K562 (cell line): ENCODE measurements around the gene GMPR. TPM values are rescaled to one million over a fixed set of nuclear protein-coding genes. Genes with fewer than 3 reads are reported as not detected.
A peak's percentile ranks its signal among the peaks of the same experiment; 100 is the strongest.

Experiments used
- ARID4B ChIP-seq: sonication (generic); formaldehyde crosslinking; IDR thresholded peaks from 2 replicates; pipeline ENCODE4 v1.8.0; 2022; ENCODE audit warnings: mild to moderate bottlenecking, missing genetic modification reagents
- CEBPB ChIP-seq: fragments of 450-650 bp; IDR thresholded peaks from 2 replicates; pipeline ENCODE4 v1.6.1; 2016; ENCODE audit warnings: missing genetic modification characterization, missing compliant biosample characterization
- DACH1 ChIP-seq: fragments of 450-650 bp; IDR thresholded peaks from 2 replicates; pipeline ENCODE4 v1.6.1; 2018; ENCODE audit not compliant: partially characterized antibody
- EHMT2 ChIP-seq: fragments of 450-650 bp; IDR thresholded peaks from 2 replicates; pipeline ENCODE4 v1.6.1; 2018; ENCODE audit warnings: antibody characterized with exemption
- ETV1 ChIP-seq: fragments of 450-650 bp; conservative IDR thresholded peaks from 2 replicates; pipeline ENCODE4 v1.6.1; 2016; ENCODE audit warnings: missing genetic modification characterization, control low read depth, low read depth, missing compliant biosample characterization
- JUND ChIP-seq, 2 experiments: IDR thresholded peaks; 2 replicates in 1 of 2; 3 replicates in 1 of 2; pipeline ENCODE4 v1.6.1; 2011; ENCODE audit warnings: borderline replicate concordance in 2 of 2, low read depth in 2 of 2, low read length in 2 of 2, improper control_type of control experiment in 1 of 2, missing biosample characterization in 1 of 2, missing genetic modification characterization in 1 of 2, missing genetic modification reagents in 1 of 2
- MCM7 ChIP-seq, 2 experiments: fragments of 450-650 bp; IDR thresholded peaks; 2 replicates each; pipeline ENCODE4 v1.6.1; 2016 to 2018
- MNT ChIP-seq, 2 experiments: fragments of 450-650 bp; conservative IDR thresholded peaks; 2 replicates each; pipeline ENCODE4 v1.6.1; 2017; ENCODE audit warnings: mild to moderate bottlenecking in 2 of 2, moderate library complexity in 2 of 2
- MTA2 ChIP-seq: fragments of 450-650 bp; IDR thresholded peaks from 2 replicates; pipeline ENCODE4 v1.6.1; 2016; ENCODE audit warnings: low read depth
- PKNOX1 ChIP-seq: fragments of 450-650 bp; IDR thresholded peaks from 2 replicates; pipeline ENCODE4 v1.6.1; 2016
- RFX1 ChIP-seq: fragments of 450-650 bp; IDR thresholded peaks from 2 replicates; pipeline ENCODE4 v1.6.1; 2016; ENCODE audit warnings: mild to moderate bottlenecking, moderate library complexity
- SETDB1 ChIP-seq: IDR thresholded peaks from one replicate; pipeline ENCODE4 v1.6.1; 2012; ENCODE audit warnings: low read length, control low read depth, inconsistent platforms
- TOE1 ChIP-seq, 2 experiments: fragments of 450-650 bp in 1 of 2; sonication (generic) in 1 of 2; formaldehyde crosslinking in 1 of 2; IDR thresholded peaks; 2 replicates each; pipeline versions ENCODE4 v1.7.1 to v1.8.0; 2016 to 2022; ENCODE audit warnings: borderline replicate concordance in 2 of 2, mild to moderate bottlenecking in 2 of 2, antibody characterized with exemption in 1 of 2, inconsistent platforms in 1 of 2, low read depth in 1 of 2, missing genetic modification reagents in 1 of 2, moderate library complexity in 1 of 2
- ZFP1 ChIP-seq: fragments of 450-650 bp; formaldehyde crosslinking; IDR thresholded peaks from 2 replicates; pipeline ENCODE4 v1.4.0; 2020; ENCODE audit warnings: mild to moderate bottlenecking, mixed read lengths
- ZNF444 ChIP-seq: fragments of 250-450 bp; sonication (Bioruptor Pico); IDR thresholded peaks from 2 replicates; pipeline ENCODE4 v1.4.0; 2020; ENCODE audit warnings: mild to moderate bottlenecking, moderate library complexity
- polyA plus RNA-seq, 8 experiments: library from polyadenylated mRNA; depleted of rRNA in 4 of 8; stranded (reverse) in 5 of 8; unstranded in 3 of 8; fragments of >200 nt; fragmentation: Nextera tagmentation in 2 of 8; fragmentation: Illumina TruSeq in 1 of 8; extraction: Ambion mirVana in 2 of 8; extraction: Trizol in 1 of 8; gene quantifications; 2 replicates each; pipeline versions ENCODE4 v1.2.1 to v1.2.3, GENCODE V29; 2011 to 2014; ENCODE audit warnings: inconsistent platforms in 1 of 8, missing spikeins in 1 of 8
- total RNA-seq, 7 experiments: library from RNA; depleted of rRNA in 6 of 7; stranded (reverse); fragments of >200 nt in 6 of 7; fragmentation: Illumina TruSeq in 2 of 7; extraction: Trizol in 2 of 7; gene quantifications; 2 replicates each; pipeline versions ENCODE4 v1.2.1 to v1.2.3, GENCODE V29; 2011 to 2021; ENCODE audit warnings: low replicate concordance in 1 of 7
- TF ChIP-seq, protein P1 (sequence below), 2 experiments: fragments of 450-650 bp; IDR thresholded peaks; 2 replicates each; pipeline ENCODE4 v1.6.1; 2016
- TF ChIP-seq, protein P2 (sequence below): sonication (generic); formaldehyde crosslinking; IDR thresholded peaks from 2 replicates; pipeline ENCODE4 v1.9.0; 2022; ENCODE audit warnings: mild to moderate bottlenecking, missing genetic modification reagents

The GMPR gene
- total and polyA plus RNA-seq, 9 of the 15 experiments (the other 6 are each of a cell fraction or from before 2014, with no cell fraction given): 34.6 to 83.7 (median 49.8) TPM

DNA sequence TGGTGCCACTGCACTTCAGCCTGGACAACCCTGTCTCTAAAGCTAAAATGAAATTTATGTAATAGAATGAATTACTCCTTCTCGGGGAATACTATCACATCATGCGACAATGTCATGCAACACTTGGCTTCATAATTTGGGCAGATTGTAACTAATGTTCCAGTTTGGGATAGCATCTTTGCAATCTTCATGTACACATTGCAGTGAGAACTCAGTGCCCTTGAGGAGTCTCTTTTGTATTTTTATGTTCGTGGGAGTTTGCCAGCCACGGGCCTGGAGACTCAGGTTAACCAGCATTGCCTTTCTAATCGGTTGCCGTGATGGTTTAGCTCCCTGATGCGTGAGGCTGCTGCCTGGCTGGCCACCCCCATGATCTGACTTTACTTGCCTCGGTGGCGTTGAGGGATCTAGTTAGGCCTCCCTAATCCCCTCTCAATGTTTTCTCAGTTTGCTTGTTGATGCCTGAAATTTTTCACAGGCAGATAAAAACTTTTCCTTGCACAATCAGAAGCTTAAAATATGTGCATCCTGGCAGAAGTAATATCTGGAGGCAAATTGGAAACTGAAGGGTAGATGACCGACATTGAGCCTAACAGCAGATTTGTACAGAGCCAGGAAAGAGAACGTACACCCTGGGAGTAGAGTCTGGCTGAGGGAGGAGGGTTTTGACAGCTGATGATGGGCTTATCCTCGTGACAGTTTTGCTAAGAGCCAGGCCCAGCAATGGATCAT, 2.4 kb downstream of the GMPR start (continued):
- TF ChIP-seq ARID4B (CRISPR knock-in tag) (0 out of 2 replicates have a peak, but pooled peaks have one; percentile 33), PKNOX1 (peak; percentile 84), ZNF444 (CRISPR knock-in tag) (no peak), ETV1 (tag) (0 out of 2 replicates have a peak, but pooled peaks have one; percentile 25), EHMT2 (0 out of 2 replicates have a peak, but pooled peaks have one; percentile 38), MCM7 (IDR thresholded peaks at IDR 0.05) (no peak), ZFP1 (no peak), MNT (conservative IDR thresholded peaks at IDR 0.05) (peak; percentile 55 to 76), RFX1 (no peak), TOE1 (IDR thresholded peaks at IDR 0.05; ENCODE audit: borderline replicate concordance) (peak; percentile 53; the same call in 1 of the 2 replicates), TOE1 (CRISPR knock-in tag; IDR thresholded peaks at IDR 0.05; ENCODE audit: borderline replicate concordance, low read depth) (no peak), CEBPB (tag) (peak; percentile 25; the same call in 1 of the 2 replicates), DACH1 (peak; percentile 36), SETDB1 (no peak), MTA2 (0 out of 2 replicates have a peak, but pooled peaks have one; percentile 20), JUND (IDR thresholded peaks at IDR 0.05; ENCODE audit: borderline replicate concordance, low read depth, low read length) (0 out of 2 replicates have a peak, but pooled peaks have one; percentile 29), JUND (tag; IDR thresholded peaks at IDR 0.05; ENCODE audit: borderline replicate concordance, low read depth, low read length) (peak; percentile 57; the same call in 1 of the 3 replicates)
- TF ChIP-seq, protein P1, sequence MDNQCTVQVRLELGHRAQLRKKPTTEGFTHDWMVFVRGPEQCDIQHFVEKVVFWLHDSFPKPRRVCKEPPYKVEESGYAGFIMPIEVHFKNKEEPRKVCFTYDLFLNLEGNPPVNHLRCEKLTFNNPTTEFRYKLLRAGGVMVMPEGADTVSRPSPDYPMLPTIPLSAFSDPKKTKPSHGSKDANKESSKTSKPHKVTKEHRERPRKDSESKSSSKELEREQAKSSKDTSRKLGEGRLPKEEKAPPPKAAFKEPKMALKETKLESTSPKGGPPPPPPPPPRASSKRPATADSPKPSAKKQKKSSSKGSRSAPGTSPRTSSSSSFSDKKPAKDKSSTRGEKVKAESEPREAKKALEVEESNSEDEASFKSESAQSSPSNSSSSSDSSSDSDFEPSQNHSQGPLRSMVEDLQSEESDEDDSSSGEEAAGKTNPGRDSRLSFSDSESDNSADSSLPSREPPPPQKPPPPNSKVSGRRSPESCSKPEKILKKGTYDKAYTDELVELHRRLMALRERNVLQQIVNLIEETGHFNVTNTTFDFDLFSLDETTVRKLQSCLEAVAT (IDR thresholded peaks at IDR 0.05): peak in 1 of 2 experiments; percentile 63; a peak in 1 of 4 replicates
- TF ChIP-seq, protein P2, sequence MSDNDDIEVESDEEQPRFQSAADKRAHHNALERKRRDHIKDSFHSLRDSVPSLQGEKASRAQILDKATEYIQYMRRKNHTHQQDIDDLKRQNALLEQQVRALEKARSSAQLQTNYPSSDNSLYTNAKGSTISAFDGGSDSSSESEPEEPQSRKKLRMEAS (CRISPR knock-in tag): 0 out of 2 replicates have a peak, but pooled peaks have one; percentile 16
